Measurements from ENCODE around the gene SCLT1.
"Not testable (repeated sequence)": the region's sequence is repeated elsewhere in the genome, so short reads cannot be mapped to it uniquely, and the experiment has no call there.

Gene SCLT1

GRCh38 chr4:129069537-129069936 is 23.8 kb downstream of the SCLT1 start:
- not testable (repeated sequence) for DNase-seq (ENCODE audit: low read depth)

GRCh38 chr4:129064717-129065116 is 28.6 kb downstream of the SCLT1 start:
- no peak for DNase-seq (ENCODE audit: low read depth)

- no peak for DNase-seq (ENCODE audit: low read depth)
Measured at GRCh38 chr4:129063640-129064039, 29.7 kb downstream of the SCLT1 start.

- no peak for DNase-seq (ENCODE audit: low read depth)
Measured at GRCh38 chr4:129062580-129062979, 30.8 kb downstream of the SCLT1 start.

GRCh38 chr4:129059028-129059427 is 34.3 kb downstream of the SCLT1 start:
- DNase-seq (ENCODE audit: low read depth) = no peak

GRCh38 chr4:129046055-129046959 is 47.0 kb downstream of the SCLT1 start:
- DNase-seq (ENCODE audit: low read depth) = no peak

GRCh38 chr4:129043523-129043922 is 49.8 kb downstream of the SCLT1 start:
- DNase-seq (ENCODE audit: low read depth) = no peak

- DNase-seq (ENCODE audit: low read depth) = no peak
Measured at GRCh38 chr4:129040471-129040870, 52.9 kb downstream of the SCLT1 start.

- no peak for DNase-seq (ENCODE audit: low read depth)
Measured at GRCh38 chr4:129037093-129037492, 56.2 kb downstream of the SCLT1 start.

- DNase-seq (ENCODE audit: low read depth) = no peak
Measured at GRCh38 chr4:129014566-129015509, 78.5 kb downstream of the SCLT1 start.

- no peak for DNase-seq (ENCODE audit: low read depth)
Measured at GRCh38 chr4:129008096-129008495, 85.2 kb downstream of the SCLT1 start.

GRCh38 chr4:128986908-128987307 is 106.4 kb downstream of the SCLT1 start:
- no peak for DNase-seq (ENCODE audit: low read depth)

- DNase-seq (ENCODE audit: low read depth) = no peak
Measured at GRCh38 chr4:128986019-128986418, 107.3 kb downstream of the SCLT1 start.

- DNase-seq (ENCODE audit: low read depth) = no peak
Measured at GRCh38 chr4:128983771-128984485, 109.4 kb downstream of the SCLT1 start.

GRCh38 chr4:128981377-128981776 is 112.0 kb downstream of the SCLT1 start:
- DNase-seq (ENCODE audit: low read depth) = no peak

GRCh38 chr4:128980816-128981326 is 112.5 kb downstream of the SCLT1 start:
- DNase-seq (ENCODE audit: low read depth) = no peak

GRCh38 chr4:128979934-128980333 is 113.4 kb downstream of the SCLT1 start:
- no peak for DNase-seq (ENCODE audit: low read depth)

GRCh38 chr4:128978985-128979384 is 114.4 kb downstream of the SCLT1 start:
- DNase-seq (ENCODE audit: low read depth) = no peak

GRCh38 chr4:128974136-128974581 is 119.2 kb downstream of the SCLT1 start:
- DNase-seq (ENCODE audit: low read depth) = no peak

GRCh38 chr4:128973384-128973783 is 120.0 kb downstream of the SCLT1 start:
- DNase-seq (ENCODE audit: low read depth) = no peak

GRCh38 chr4:128961405-128961804 is 131.9 kb downstream of the SCLT1 start:
- no peak for DNase-seq (ENCODE audit: low read depth)

- DNase-seq (ENCODE audit: low read depth) = no peak
Measured at GRCh38 chr4:128958194-128958593, 135.1 kb downstream of the SCLT1 start.
